Femur (tissue), 1 donor: ENCODE measurements around the gene ADTRP.

Source experiments
- DNase-seq: peaks from one replicate; pipeline ENCODE4 v3.0.0-alpha.2; 2017

Gene ADTRP

GRCh38 chr6:11722805-11723631 is 55.6 kb downstream of the ADTRP start:
- DNase-seq = no peak

GRCh38 chr6:11722220-11722619 is 56.4 kb downstream of the ADTRP start:
- no peak for DNase-seq

GRCh38 chr6:11718463-11718862 is 60.1 kb downstream of the ADTRP start:
- no peak for DNase-seq

- DNase-seq = no peak
Measured at GRCh38 chr6:11718031-11718430, 60.6 kb downstream of the ADTRP start.

GRCh38 chr6:11714798-11715285 is 63.8 kb downstream of the ADTRP start:
- no peak for DNase-seq

GRCh38 chr6:11714116-11714797 is 64.3 kb downstream of the ADTRP start:
- DNase-seq = no peak

GRCh38 chr6:11712760-11713159 is 65.8 kb downstream of the ADTRP start:
- DNase-seq = no peak

GRCh38 chr6:11711984-11712711 is 66.5 kb downstream of the ADTRP start:
- no peak for DNase-seq

- DNase-seq = peak; percentile 36
Measured at GRCh38 chr6:11711003-11711983, 67.3 kb downstream of the ADTRP start.

- no peak for DNase-seq
Measured at GRCh38 chr6:11710311-11710761, 68.3 kb downstream of the ADTRP start.

GRCh38 chr6:11706171-11706570 is 72.4 kb downstream of the ADTRP start:
- peak; percentile 48 for DNase-seq

- DNase-seq = no peak
Measured at GRCh38 chr6:11705483-11705882, 73.1 kb downstream of the ADTRP start.

GRCh38 chr6:11705069-11705468 is 73.5 kb downstream of the ADTRP start:
- no peak for DNase-seq

- no peak for DNase-seq
Measured at GRCh38 chr6:11703725-11704124, 74.9 kb downstream of the ADTRP start.

- no peak for DNase-seq
Measured at GRCh38 chr6:11702500-11703130, 76.0 kb downstream of the ADTRP start.

- DNase-seq = no peak
Measured at GRCh38 chr6:11702089-11702488, 76.5 kb downstream of the ADTRP start.

GRCh38 chr6:11701573-11701972 is 77.0 kb downstream of the ADTRP start:
- DNase-seq = no peak

- DNase-seq = no peak
Measured at GRCh38 chr6:11700118-11700718, 78.4 kb downstream of the ADTRP start.

GRCh38 chr6:11699576-11699975 is 79.0 kb downstream of the ADTRP start:
- DNase-seq = no peak

- no peak for DNase-seq
Measured at GRCh38 chr6:11692451-11693376, 85.9 kb downstream of the ADTRP start.
